ENCODE data around the gene GPN3.
"Not testable (repeated sequence)": the region's sequence is repeated elsewhere in the genome, so short reads cannot be mapped to it uniquely, and the experiment has no call there.

Gene GPN3

GRCh38 chr12:110449799-110450497 is 18.1 kb downstream of the GPN3 start, which contains the start of gene ARPC3:
Gene ARPC3 (minus strand): TSS chr12:110450337. CDS start chr12:110450260, 77 bp downstream.
- DNase-seq (ENCODE audit: extremely low read depth in 1 of 2, low read depth in 1 of 2), result peak; percentile 90 to 91

- no peak for DNase-seq (ENCODE audit: extremely low read depth in 1 of 2, low read depth in 1 of 2)
These were observed 23.6 kb downstream of the GPN3 start for GRCh38 chr12:110444455-110444854.

- DNase-seq (ENCODE audit: extremely low read depth in 1 of 2, low read depth in 1 of 2), result no peak
These were observed 31.8 kb downstream of the GPN3 start for GRCh38 chr12:110436231-110436630.

- no peak for DNase-seq (ENCODE audit: extremely low read depth in 1 of 2, low read depth in 1 of 2)
These were observed 36.0 kb downstream of the GPN3 start for GRCh38 chr12:110431957-110432587.

GRCh38 chr12:110429676-110430075 is 38.4 kb downstream of the GPN3 start:
- not testable (repeated sequence) for DNase-seq (ENCODE audit: extremely low read depth in 1 of 2, low read depth in 1 of 2)

- no peak for DNase-seq (ENCODE audit: extremely low read depth in 1 of 2, low read depth in 1 of 2)
These were observed 41.7 kb downstream of the GPN3 start for GRCh38 chr12:110426406-110426805.

- no peak for DNase-seq (ENCODE audit: extremely low read depth in 1 of 2, low read depth in 1 of 2)
These were observed 43.8 kb downstream of the GPN3 start for GRCh38 chr12:110424237-110424636.

- no peak for DNase-seq (ENCODE audit: extremely low read depth in 1 of 2, low read depth in 1 of 2)
These were observed 46.4 kb downstream of the GPN3 start for GRCh38 chr12:110421701-110422100.

- DNase-seq (ENCODE audit: extremely low read depth in 1 of 2, low read depth in 1 of 2), result no peak
These were observed 46.8 kb downstream of the GPN3 start for GRCh38 chr12:110421159-110421661.

- DNase-seq (ENCODE audit: extremely low read depth in 1 of 2, low read depth in 1 of 2), result not testable (repeated sequence)
These were observed 47.4 kb downstream of the GPN3 start for GRCh38 chr12:110420644-110421043.

- DNase-seq (ENCODE audit: extremely low read depth in 1 of 2, low read depth in 1 of 2), result not testable (repeated sequence)
These were observed 50.9 kb downstream of the GPN3 start for GRCh38 chr12:110417113-110417512.

GRCh38 chr12:110410086-110410485 is 58.0 kb downstream of the GPN3 start:
- not testable (repeated sequence) for DNase-seq (ENCODE audit: extremely low read depth in 1 of 2, low read depth in 1 of 2)

- not testable (repeated sequence) for DNase-seq (ENCODE audit: extremely low read depth in 1 of 2, low read depth in 1 of 2)
These were observed 62.9 kb downstream of the GPN3 start for GRCh38 chr12:110405126-110405662.

GRCh38 chr12:110403976-110404682 is 63.9 kb downstream of the GPN3 start:
- DNase-seq (ENCODE audit: extremely low read depth in 1 of 2, low read depth in 1 of 2), result peak; percentile 46 to 62

- peak; percentile 62 to 76 for DNase-seq (ENCODE audit: extremely low read depth in 1 of 2, low read depth in 1 of 2)
These were observed 64.7 kb downstream of the GPN3 start, which contains the start of gene ANAPC7 for GRCh38 chr12:110403146-110403975. Gene ANAPC7 (minus strand): TSS chr12:110403708. CDS start chr12:110403627, 81 bp downstream.

Measured in stimulated activated CD8-positive, alpha-beta memory T cell treated with anti-CD3 and anti-CD28 coated beads, Interleukin-7, amount 100 ng/mL, for 48 hours (primary cell).